Right lobe of liver (tissue), 4 donors: ENCODE measurements around the gene PLCB4.

Source experiments
- CTCF ChIP-seq, 4 donors: fragments of 200-600 bp in 3 of 4; fragments of 450-650 bp in 1 of 4; IDR thresholded peaks; one replicate each; pipeline versions ENCODE4 v1.5.1 to v1.8.0; 2016 to 2022; ENCODE audit warnings: antibody characterized with exemption in 4 of 4, mild to moderate bottlenecking in 2 of 4
- POLR2A ChIP-seq: fragments of 450-650 bp; IDR thresholded peaks from one replicate; pipeline ENCODE4 v1.6.1; 2017; ENCODE audit warnings: antibody characterized with exemption, mild to moderate bottlenecking
- donor health status: DM: no; HTN: no; CAD: no.
- donor health status: DM: no; HTN: no; CAD: no.
- donor health status: DM: no; HTN: yes; CAD: no.

DNA sequence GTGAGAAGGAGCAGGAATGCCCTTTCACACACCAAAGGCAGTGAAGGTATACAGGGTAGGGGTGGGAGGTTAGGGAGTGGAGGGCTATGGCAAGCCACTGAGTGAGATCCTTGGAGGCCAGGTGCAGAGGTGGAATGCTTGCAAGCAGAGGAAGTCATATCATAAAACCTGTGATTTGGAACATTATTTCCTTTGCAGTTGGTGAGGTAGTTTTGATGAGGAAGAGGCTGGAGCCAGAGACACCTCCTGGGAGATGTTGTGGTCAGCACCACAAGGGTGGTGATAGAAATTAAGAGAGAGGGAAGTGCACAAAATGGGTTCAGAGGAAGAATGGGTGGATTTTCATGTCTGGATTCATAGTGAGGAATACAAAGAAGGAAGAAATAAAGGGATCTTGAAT, 73.0 kb downstream of the PLCB4 start:
- no peak for TF ChIP-seq POLR2A
- TF ChIP-seq CTCF (IDR thresholded peaks at IDR 0.05): no peak
